ENCODE data around the gene ACOT9.
"Not testable (repeated sequence)": the region's sequence is repeated elsewhere in the genome, so short reads cannot be mapped to it uniquely, and the experiment has no call there.

Gene ACOT9, protein sequence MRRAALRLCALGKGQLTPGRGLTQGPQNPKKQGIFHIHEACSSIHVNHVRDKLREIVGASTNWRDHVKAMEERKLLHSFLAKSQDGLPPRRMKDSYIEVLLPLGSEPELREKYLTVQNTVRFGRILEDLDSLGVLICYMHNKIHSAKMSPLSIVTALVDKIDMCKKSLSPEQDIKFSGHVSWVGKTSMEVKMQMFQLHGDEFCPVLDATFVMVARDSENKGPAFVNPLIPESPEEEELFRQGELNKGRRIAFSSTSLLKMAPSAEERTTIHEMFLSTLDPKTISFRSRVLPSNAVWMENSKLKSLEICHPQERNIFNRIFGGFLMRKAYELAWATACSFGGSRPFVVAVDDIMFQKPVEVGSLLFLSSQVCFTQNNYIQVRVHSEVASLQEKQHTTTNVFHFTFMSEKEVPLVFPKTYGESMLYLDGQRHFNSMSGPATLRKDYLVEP

DNA sequence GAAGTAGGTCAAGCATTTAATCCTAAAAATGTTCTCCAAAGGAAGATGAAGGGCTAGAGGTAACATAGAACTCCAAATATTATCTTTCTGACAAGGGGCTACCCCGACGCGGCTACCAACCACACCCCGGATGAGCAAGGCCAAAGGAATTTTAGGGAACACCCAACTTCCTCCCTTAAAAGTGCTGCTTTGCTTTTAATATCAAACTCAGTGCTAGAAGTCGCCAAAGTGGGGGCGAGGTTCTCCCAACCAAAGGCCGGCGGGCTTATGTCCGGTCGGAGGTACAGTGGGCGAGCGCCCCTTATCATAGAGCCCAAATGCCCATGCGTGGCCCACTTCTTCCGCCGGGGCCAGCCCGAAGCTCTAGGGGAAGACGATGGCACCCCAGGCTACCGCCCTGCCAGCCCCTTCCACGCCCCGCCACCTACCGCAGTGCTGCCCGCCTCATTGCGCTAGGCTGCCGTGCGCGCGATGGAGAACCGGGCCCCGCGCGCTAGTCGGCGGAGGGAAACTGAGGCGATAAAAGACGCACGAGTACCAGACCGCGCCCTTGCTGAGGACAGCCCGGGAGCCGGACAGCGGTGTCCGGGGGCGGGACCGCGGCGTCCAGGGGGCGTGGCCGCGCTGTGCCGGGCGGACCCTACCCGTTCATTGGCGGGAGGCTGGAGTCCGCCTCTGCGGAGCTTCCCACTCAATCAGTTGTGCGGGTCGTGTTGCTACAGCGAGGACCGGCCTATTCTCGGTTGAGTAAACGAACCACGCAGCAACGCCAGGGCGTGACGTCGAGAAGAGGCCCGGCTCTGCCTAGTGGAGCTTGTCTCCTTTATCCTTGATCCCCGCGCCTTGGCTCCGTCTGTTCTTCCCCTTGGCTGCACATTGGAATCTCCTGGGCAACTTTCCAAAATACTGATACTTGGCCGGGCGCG, at the start of gene ACOT9:
Gene ACOT9, minus strand, starts transcription at position 580 of the 926 bp plus-strand sequence. Its CDS starts 132 bp downstream, at position 448.
- DNase-seq (ENCODE audit: low read depth): peak; percentile 48

GRCh38 chrX:23790155-23790497, 47.0 kb upstream of the ACOT9 start:
- no peak for DNase-seq (ENCODE audit: low read depth)

DNA sequence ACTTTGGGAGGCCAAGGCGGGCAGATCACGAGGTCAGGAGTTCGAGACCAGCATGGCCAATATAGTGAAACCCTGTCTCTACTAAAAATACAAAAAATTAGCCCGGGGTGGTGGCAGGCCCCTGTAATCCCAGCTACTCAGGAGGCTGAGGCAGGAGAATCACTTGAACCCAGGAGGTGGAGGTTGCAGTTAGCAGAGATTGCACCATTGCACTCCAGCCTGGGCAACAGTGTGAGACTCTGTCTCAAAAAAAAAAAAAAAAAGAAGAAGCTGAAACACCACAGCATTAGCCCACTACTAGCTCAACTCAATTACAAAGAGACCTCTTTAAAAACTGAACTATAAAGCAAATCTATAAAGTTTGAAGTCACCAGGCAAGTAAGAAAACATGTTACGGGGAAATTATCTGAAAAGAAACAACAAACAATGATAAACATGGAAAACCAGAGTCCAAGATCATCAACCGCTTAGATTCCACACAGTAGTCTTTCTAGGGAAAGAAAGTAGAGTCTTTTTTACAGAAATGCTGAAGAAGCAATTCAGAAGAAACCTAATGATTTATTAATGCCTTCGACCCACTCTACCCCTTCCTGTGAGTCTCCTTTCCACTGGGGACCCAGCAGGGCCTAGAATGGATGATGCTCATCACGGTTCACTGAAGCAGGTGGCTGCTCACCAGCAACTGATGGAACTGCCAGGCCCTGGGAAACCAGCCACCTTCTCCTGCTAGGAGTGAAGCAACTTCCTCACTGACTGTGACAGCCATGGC, 46.5 kb upstream of the ACOT9 start:
- no peak for DNase-seq (ENCODE audit: low read depth)

DNA sequence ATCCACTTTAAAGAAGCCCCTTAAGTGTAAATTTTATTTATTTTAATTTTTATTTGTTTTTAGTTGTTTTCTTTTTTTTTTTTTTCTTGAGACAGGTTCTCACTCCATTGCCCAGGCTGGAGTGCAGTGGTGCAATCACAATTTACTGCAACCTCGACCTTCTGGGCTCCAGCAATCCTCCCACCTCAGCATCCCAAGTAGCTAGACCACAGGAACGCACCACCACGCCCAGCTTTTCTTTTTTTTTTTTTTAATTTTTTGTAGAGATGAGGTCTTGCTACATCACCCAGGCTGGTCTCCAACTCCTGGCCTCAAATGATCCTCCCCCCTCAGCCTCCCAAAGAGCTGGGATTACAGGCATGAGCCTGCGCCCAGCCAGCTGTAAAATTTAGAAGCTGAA, 45.9 kb upstream of the ACOT9 start:
- DNase-seq (ENCODE audit: low read depth): no peak

DNA sequence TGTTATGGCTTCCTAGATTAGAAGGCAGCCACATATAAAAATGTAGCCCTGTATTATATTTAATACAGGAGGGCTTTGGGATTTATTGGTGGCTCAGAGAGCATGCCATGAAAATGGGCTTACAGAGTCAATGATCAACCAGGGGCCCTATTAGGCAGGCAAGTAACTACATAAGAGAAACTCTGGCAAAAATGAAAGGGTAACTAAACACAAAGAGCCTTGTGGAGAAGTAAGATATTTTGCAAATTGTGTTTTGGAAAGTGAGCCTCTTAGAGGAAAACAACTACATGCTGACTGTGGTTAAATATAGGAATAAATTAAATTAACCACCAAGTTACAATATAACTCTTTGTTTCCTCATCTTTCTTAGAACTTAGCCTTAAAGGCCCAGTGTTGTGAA, 45.4 kb upstream of the ACOT9 start:
- DNase-seq (ENCODE audit: low read depth): no peak

GRCh38 chrX:23787745-23788118, 44.7 kb upstream of the ACOT9 start:
- DNase-seq (ENCODE audit: low read depth): no peak

DNA sequence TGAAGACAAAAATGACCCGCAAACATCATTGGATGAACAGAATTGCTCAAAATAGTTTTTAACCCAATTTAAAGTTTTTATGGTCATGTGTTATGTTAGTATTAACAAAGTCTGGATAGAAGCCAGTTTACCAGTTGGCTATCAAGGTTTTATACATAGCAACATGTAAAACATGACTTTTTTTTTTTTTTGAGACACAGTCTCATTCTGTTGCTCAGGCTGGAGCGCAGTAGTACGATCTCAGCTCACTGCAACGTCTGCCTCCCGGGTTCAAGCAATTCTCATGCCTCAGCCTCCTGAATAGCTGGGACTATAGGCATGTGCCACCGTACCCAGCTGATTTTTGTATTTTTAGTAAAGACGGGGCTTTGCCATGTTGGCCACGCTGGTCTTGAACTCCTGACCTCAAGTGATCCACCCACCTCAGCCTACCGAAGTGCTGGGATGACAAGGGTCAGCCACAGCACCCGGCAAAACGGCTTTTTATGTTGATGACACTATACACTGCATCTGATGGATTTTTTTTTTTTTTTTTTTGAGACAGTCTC, 43.3 kb upstream of the ACOT9 start:
- no peak for DNase-seq (ENCODE audit: low read depth)

GRCh38 chrX:23785580-23785979, 42.5 kb upstream of the ACOT9 start:
- no peak for DNase-seq (ENCODE audit: low read depth)

DNA sequence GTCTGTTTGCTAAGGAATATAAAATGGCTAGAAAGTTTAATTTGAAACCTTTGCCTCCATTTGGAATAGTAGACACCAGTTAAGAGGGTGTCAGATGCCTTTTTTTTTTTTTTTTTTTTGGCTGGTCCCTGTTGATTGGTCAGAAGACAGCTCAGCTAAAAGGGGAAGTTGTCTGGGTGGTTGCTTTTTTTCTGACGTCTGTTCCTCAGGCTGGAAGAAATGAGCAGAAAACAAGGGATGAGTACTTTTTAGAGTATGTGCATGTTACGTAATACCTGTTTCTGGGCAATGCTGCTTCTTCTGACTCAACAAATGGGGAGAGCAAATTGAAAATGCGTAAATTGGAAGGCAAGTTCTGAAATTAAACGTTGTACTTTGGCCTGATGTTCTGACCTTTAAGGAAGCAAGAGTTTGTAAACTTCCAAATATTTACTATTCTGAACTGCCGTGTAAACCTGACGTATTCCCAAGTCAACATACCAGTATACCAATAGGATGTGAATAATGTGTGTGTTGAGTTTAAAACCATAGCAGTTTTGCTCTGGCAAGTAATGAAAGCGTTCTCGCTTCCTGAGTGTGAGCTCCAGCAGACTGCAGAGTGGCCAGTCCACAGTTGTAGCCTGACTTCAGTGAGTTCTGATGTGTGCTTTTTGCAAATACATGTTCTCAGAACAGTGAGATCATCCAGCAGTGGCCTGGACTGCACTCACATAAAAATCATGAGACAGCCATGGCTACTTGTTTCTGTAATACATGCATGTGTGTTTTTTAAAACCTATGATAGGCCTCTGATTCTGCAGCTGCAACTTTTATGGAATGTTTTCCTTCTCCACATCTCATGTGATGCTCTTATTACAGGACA, 41.6 kb upstream of the ACOT9 start:
- DNase-seq (ENCODE audit: low read depth): no peak

DNA sequence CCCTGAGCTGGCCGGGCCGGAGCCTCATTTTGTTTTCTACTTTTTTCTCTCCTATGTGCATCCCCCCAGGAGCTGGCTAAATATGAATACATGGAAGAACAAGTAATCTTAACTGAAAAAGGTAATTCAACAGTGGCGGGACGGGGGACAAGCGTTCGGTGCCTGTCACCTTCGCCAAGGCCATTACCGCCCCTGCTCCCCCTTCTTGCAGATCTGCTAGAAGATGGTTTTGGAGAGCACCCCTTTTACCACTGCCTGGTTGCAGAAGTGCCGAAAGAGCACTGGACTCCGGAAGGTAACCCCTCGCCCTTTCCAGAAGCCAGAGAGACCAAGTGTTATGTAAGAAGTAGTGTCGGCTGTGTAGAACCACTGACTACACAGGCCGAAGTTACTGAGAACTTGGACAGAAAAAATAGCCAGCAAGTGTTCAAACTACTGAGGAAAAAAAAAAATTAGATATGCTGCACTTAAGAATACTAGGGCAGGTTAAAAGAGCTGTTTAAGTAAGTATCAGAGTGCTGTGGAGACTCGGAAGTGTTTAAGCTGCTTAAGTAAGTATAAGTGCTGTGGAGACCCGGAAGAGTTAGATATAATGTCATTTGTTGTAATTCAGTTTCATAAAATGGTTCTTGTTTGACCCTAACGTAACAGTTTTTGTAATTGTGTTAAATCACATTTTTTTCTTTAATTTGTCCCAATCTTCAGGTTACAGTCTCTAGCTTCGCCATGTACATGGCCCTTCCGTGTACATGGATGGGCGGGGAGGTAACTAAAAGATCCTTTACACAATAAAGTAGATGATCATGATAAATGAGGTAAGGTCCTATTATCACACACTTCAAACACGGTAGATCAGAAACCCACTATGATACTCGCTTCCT, 40.8 kb upstream of the ACOT9 start:
- DNase-seq (ENCODE audit: low read depth): no peak

- peak; percentile 81 for DNase-seq (ENCODE audit: low read depth)
Measured at GRCh38 chrX:23782863-23783588, 40.0 kb upstream of the ACOT9 start, which contains the start of gene SAT1. TSS of gene SAT1 (plus strand) at chrX:23783173. CDS start at chrX:23783352, 179 bp downstream.

DNA sequence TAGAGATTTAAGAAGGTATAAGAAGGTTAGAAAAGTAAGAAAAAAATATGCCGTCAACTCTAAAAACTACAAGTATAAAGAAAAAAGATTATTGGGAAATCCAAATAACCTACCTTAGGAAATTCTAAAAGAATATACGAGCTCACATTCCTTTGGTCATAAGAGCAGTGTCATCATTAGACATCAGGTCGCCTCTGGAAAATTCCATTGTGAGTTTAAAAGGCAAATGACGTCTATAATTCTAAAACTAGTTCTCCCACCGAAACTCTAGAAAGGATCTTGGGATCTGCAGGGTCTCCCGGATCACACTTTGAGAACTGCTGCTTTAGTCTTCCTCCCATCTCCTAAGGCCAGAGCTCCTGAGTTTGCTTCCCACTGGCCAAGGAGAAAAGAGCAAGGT, 39.4 kb upstream of the ACOT9 start:
- no peak for DNase-seq (ENCODE audit: low read depth)

- DNase-seq (ENCODE audit: low read depth): no peak
Measured at GRCh38 chrX:23779025-23779424, 35.9 kb upstream of the ACOT9 start.

GRCh38 chrX:23776363-23776762, 33.3 kb upstream of the ACOT9 start:
- DNase-seq (ENCODE audit: low read depth): no peak

DNA sequence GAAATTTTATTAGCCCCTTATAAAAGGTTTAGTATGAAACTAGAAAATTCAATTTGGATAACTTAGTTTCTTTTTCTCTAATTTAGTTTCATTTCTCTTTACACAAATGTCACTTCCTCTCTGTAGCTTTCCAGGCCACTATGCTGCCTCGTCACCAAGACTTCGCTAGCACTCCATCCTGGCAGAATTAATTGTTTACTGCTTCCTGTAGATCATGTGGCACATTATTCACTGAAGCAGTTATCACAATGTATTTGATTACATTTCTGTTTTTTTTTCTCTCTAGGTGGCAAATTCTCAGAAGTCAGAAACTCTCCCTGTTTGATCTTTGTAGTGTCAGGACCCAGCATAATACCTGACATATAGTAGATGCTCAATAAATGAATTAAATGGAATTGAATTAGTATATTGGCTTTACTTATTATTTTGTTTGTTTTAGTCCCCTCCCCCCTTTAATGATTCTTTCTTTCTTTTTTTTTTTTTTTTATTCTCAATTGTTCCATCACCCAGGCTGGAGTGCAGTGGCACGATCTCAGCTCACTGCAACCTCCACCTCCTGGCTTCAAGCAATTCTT, 30.6 kb upstream of the ACOT9 start:
- DNase-seq (ENCODE audit: low read depth): peak; percentile 10

DNA sequence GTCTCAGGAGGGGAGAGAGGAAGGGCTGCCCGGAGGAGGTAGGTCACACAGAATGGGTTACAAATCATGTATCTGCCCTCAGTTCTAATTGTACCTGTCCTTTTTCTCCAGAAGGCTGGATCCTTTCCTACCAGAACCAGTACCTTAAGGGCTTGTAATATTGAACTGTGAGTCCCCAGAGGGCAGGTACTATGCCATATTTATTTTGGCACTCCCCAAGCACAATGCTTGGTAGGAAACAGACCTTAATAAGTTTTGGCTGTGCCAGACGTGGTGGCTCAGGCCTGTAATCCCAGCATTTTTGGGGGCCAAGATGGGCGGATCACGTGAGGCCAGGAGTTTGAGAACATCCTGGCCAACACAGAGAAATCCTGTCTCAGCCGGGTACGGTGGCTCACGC, 28.0 kb upstream of the ACOT9 start:
- not testable (repeated sequence) for DNase-seq (ENCODE audit: low read depth)

GRCh38 chrX:23770142-23770541, 27.1 kb upstream of the ACOT9 start:
- DNase-seq (ENCODE audit: low read depth): no peak

DNA sequence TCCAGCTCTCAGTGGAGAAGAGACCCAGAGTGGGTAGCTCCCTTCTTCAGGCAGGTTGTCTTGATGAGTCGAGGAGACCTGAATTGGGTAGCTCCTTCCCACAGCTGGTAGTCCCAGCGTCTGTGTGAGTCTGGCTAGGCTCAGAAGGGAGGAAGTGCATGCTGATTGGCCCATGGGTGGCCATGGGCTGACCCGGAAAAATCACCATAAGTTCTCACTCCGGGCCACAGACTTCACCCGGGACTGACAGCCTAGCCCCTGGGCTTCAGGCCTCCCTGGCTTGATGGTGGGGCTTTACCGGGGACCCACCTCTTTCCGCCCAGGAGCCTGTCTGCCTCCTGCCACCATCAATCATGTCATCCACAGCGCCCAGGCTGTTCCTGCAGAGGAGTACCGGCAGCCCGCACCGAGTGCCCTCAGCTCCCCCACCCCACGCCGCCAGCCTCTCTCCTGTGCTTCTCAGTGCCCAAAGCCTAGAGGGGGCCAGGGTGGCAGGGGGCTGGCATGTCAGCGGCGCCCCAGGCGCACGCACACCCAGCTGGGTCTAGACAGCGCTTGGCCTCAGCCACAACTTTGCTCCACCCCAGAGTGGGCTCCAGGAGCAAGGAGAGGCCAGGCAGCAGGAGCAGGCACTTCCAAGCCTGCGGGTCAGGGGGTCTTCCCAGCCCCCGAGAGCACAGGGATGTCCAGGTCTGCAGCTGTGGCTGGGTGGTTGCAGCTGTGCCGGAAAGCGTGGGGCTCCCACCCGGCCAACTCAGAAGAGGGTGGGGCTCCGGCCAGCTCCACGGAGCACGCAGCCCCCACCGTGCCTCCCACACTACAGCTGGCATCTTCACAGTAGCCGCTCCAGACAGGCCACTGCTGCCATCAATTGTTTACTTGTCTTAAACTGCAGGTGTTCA, 23.8 kb upstream of the ACOT9 start:
- no peak for DNase-seq (ENCODE audit: low read depth)
